NCI-H2227 treated with DMSO at 0.1 percent for 48 hours (cell line): ENCODE measurements around the gene ANXA2R.
"Not testable (repeated sequence)": the region's sequence is repeated elsewhere in the genome, so short reads cannot be mapped to it uniquely, and the experiment has no call there.

Experiments
- DNase-seq: peaks from one replicate; lab custom pipeline; 2025; lab: John Stamatoyannopoulos, UW

The ANXA2R gene

DNA sequence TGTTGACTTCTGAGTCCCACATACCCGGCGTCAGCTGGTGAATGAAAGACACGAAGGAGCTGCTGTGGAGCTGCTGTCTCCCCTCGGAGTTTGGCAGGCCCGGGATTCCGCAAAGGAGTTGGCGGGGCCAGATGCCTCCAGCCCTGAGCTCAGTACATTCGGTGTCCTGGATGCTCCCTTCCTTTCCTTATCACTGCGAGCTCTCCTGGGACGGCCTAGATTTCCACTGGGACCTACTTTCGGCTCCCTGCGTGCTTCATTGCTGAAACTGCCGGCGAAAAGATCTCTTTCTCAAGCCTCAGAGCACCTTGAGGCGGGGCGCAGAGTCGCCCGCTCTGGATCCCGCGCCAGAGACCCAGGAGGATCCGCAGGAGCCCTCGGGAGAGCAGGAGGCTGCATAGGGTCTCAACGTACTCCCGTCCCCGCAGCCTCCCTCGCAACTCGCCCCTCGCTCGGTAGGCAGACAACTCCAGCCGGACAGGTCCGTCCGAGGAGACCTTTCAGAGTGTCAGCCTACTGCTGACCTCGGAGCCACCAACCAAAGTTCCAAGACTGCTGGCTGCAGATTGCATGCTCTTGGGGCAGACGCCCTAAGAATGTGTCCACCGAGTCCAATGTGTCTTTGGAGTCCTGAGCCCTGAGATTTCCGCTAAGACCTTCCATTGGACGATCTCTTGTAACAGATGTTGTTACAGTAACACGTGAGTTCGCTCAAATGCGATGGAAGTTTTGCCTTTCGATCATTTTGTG lies 6.1 kb downstream of the ANXA2R start:
- no peak for DNase-seq

DNA sequence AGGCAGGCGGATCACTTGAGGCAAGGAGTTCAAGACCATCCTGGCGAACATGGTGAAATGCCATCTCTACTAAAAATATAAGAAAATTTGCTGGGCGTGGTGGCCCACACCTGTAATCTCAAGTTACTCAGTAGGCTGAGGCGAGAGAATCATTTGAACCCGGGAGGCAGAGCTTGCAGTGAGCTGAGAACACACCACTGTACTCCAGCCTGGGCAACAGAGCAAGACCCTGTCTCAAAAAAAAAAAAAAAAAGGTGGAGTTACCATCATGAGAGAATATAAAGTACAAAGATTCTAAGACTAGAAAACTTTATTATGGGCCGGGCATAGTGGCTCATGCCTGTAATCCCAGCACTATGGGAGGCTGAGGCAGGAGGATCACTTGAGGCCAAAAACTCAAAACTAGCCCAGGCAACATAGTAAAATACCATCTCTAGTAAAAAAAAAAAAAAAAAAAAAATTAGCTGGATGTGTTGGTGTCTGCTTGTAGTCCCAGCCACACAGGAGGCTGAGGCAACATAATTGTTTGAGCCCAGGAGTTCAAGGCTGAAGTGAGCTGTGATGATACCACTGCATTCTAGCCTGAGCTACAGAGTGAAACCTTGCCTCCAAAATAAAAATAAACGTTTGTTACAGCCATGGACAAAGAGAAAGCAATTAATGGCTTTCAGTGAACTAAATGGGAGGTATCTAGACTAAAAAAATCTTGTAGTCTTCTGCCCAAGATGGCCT lies 12.9 kb downstream of the ANXA2R start:
- DNase-seq = no peak

DNA sequence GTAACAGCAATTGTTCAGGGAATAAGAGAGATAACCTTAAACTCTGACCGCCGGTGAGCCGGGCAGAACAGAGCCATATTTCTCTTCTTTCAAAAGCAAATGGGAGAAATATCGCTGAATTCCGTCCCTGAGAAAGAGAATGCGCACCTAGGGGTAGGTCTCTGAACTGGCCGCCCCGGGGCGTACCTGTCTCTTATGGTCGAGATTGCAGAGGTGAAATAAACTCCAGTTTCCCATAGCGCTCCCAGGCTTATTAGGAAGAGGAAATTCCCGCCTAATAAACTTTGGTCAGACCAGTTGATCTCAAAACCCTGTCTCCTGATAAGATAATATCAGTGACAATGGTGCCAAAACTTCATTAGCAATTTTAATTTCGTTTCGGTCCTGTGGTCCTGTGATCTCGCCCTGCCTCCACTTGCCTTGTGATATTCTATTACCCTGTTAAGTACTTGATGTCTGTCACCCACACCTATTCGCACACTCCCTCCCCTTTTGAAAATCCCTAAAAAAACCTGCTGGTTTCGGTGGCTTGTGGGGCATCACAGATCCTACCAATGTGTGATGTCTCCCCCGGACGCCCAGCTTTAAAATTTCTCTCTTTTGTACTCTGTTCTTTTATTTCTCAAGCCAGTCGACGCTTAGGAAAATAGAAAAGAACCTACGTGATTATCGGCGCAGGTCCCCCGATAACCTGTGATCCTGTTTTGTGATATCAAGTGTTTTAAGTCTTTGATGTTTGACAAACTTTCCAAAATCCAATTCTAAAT lies 14.8 kb downstream of the ANXA2R start:
- DNase-seq = not testable (repeated sequence)

DNA sequence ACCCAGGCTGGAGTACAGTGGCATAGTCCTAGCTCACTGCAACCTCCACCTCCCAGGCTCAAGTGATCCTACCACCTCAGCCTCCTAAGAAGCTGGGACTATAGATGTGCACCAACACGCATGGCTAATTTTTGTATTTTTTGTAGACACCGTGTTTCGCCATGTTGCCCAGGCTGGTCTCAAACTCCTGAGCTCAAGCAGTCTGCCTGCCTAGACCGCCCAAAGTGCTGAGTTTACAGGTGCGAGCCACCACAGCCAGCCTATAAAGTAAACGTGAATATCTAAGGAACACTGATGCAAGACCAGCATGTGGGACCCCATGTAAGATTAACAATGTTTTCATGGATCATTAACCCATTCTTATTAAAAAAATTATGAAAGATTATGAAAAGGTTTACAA lies 15.9 kb downstream of the ANXA2R start:
- no peak for DNase-seq

DNA sequence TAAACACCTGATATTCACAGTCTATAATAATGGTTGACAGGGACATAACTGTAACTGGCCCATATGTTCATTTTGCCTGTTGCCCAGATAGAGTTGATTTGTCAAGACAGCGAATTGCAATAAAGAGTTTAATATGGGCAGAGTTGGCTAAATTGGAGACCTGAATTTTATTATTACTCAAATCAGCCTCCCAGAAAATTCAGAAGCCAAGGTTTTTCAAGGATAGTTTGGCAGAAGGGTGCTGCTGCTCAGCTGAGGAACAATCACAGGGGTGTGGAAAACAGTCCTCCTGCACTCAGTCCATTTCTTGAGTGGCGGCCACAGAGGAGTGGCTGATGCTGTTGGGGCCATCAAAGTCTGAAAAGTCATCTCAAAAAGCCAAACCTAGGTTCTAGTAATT lies 19.0 kb downstream of the ANXA2R start:
- DNase-seq = no peak

DNA sequence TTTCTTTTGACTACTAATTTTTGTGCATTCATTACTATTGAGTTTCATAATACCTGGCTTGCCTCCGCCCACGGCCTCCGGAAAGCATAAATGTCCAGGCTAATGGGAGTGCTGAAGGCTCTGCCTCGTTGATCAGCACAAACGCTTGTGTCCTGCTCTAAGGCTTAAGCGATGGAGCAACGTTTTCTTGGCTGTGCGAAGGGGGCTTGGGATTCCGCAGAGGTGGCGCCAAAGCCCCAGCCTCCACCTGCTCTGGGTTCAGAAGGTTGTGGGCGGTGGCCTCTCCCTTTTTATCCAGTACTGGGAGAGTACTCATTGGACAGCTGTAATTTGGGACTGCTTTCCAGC lies 19.7 kb downstream of the ANXA2R start:
- DNase-seq = no peak

DNA sequence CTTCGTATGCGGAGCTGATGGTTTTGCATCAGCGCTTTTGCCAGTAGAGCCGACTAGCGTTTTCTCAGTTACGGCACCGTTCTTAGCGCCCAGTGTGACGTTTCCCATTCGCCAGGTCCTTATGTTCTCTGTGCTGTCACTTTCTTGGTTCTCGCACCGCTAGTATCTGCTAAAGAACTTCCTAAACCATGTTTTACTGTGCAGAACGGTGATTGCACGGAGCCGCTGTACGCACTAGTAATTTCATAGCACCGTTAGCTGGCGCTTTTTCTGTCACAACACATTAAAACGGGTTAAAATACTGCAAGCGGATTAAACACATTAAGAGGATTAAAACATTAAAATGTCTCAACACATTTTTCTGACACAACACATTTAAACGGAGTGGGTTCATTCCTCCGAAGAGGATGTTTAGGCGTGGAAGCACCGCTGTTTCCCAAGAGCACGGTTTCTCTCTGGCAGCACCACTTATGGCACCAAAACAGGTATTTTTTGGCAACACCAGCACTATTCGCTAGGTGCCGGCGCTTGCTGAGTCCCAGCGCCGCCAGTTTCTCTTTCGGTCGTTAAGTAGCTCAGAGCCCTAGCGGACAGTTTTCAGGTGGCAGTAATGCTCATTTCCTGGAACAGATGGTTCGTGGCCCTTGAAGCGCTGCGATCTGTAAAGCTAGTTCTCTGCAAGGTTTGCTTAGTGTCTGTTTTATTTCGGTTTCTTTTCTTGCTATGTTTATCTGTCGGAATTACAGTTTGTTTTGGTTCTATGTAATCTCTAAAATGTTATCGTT lies 20.3 kb downstream of the ANXA2R start:
- DNase-seq = peak; percentile 90

DNA sequence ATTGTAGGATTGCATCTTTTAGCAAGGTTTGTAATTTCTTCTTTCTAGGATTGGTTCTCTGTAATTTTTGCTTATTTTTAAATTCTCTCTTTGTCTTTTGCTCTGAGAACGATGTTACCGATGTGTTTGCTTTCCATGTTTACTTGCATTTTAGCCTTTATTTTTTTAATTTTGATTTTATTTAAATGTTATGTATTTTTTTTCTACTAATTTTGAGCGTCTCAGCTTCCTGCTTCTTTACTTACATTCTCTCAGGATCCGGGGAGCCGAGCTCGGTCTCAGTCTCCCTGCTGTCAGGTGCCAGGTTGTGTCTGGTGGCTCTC lies 20.9 kb downstream of the ANXA2R start:
- DNase-seq = no peak

DNA sequence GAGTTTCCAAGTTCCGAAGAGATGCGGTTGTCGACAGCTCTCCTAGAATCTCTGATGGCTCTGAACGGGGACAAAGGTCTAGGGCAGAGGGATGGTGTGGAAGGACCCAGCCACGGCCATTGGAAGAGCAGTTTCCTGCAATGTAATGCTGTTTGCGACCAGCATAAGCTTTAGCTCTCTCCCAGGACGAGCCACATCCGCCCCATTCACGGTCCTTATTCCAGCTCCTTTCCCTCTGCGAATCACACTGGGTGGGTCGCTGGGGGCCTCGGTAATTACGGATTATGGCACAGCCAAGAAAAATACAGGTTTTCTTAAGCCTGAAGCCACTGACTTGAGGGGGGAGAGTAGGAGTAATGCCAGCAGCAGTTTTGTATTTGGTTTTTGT lies 22.7 kb downstream of the ANXA2R start:
- DNase-seq = peak; percentile 65

DNA sequence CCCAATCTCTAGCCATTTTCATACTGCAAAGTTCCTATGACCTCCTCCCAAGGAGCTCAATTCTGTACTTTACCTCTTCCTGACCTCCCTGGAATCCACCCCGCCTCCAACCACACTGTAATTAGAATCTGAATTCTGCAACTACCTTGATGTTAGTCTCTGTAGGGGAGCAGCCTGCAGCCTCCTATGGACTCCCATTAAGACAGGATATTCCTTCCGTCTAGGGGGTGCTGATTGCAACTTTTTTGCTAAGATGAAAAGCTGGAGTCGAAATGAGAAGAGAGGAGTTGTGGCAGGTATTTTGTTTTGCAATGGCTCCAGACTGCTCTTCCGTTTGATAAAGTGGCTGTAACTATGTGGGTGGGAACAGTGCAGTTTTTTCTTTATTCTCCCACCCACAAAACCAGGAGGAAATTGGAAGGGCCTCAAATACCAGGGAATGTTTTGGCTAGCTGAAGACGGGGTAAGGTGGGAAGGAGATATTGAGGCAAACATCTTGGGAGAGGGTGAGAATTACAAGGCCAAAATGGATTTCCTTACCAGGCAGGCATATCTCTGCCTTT lies 23.8 kb downstream of the ANXA2R start:
- peak; percentile 74 for DNase-seq

DNA sequence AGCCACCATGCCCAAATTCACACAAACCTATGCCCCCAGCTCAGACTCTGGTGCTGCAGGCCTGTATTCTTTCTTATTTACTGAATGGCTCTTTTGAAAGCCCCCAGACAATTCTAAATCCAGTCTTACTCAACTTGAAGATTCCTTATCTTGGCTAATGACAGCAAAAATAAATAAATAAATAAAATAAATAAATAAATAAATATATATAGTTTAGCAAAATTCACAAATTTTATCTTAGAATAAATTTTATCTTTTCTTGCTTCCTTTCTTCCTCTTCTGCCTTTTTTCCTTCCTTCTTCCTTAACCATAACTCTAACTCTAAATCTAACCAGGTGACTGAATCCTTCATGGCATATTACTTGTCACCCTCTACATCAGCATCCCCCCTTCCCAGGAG lies 25.6 kb downstream of the ANXA2R start:
- DNase-seq = no peak

DNA sequence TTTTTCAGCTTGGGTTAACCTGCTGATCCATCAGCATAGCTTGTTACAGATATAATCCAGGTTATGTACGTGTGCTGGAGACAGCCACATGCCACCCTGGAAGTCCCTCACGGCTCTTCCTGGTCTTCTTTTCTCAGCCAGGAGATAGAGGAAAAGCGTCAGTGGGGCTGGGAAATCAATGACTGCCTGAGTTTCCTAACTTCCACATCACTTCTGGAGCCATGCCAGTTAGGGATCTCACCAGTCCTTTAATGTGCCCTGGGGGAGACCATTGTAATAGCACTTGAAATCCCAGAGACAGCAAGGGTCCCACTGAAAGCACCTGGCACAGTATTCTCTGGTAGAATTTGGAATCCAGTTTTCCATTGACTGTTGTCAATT lies 29.2 kb downstream of the ANXA2R start:
- DNase-seq = no peak

DNA sequence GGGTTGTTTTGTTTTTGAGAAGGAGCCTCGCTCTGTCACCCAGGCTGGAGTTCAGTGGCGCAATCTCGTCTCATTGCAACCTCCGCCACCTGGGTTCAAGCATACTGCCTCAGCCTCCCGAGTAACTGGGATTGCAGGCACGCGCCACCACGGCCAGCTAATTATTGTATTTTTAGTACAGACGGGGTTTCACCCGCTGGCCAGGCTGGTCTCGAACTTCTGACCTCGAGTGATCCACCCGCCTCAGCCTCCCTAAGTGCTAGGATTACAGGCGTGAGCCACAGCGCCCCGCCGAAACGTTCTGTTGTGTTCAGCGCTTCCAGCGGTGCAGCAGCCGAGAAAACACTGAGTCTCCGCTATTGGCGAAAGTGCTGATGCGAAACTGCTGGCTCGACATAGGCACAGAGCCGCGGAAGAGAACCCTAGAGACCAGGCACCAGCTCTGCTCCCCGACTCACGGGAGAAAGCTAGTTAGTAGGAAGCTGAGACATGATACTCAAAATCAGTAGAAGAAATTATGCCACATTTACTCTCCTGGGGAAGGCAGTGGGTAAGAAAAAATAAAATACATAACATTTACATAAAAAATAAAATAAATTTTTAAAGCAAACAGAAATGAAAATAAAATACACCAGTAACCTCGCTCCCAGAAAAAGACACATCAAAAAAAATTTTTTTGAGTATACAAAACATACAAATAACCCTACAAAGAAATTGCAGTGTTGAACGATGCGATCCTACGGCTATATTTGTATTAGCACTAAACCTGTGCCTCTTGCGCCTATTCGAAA lies 31.6 kb downstream of the ANXA2R start:
- DNase-seq = peak; percentile 97

DNA sequence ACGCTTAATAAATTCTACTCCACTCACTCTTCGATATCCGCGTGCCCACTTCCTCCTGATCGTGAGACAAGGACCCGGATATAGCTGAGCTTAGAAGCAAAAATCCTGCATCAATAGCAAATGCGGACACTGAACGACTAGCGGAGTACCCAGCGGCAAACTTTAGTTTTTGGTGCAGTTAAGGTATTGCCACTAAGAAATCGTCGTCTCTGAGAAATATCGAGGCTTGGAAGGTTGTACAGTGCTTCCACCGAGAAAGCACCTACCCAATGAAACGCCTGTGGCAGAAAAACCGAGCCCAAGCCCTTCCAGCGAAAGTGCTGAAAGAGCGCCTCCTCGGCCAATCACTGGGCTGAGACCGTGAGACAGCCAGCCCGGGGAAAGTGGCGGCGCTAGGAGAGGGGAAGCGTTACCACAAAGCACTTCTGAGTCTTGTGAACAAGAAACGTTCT lies 32.2 kb downstream of the ANXA2R start:
- DNase-seq = peak; percentile 95

DNA sequence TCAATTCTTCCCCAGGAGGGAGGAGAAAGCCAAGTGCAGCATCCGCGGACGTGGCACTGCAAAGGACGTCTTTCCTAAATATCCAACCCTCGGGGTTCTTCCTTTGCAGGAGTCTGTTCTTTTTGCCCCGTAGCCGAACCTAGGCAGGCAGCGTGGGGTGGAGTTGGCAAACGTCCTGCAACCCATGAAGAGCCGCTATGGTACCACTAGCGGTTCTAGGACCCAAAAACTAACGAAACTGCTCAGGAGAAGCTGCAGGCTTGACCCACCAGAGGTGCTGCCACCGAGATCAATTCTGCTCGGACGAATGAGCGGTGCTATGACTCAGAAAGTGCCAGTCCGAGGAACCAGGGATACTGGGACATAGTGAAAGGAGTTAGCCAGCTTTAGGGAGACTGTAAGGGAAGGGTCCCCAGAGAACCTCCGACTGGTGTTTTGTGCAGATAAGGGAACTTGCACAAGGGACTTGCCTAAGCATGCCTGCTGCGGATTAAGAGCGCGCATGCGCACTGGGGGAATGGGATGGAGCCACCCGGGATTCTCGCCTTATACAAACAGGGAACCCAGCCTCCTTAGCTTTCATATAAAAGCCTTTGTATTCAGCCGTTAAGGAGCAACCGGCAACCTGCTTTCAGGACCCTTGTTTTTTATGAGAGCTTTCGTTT lies 32.7 kb downstream of the ANXA2R start:
- DNase-seq = peak; percentile 99

DNA sequence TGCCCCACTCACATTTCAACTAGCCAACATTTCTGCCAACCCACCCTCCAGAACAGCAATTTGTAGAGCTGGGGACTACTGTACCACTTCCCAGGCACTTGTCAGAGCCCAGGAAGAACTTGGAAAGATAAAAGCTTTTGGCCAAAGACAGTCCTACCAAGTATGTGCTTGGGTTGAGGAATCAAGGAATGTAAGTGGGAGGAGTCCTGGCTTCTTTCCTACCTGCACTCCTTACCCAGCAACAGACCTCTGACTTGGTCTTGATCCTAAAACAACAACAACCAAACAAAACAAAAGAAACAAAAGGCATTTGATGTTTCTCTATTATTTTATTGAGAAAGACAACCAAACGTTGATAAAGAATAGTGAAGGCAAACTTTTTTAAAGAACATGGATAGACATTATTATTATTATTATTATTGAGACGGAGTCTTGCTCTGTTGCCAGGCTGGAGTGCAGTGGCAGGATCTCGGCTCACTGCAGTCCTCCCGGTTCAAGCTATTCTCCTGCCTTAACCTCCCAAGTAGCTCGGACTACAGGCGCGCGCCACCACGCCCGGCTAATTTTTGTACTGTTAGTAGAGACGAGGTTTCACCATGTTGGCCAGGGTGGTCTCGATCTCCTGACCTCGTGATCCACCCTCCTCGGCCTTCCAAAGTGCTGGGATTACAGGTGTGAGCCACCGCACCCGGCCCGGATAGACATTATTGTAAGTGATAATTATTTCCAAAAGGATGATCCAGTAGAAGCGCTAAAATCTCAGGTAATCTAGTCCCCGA lies 33.5 kb downstream of the ANXA2R start:
- no peak for DNase-seq

DNA sequence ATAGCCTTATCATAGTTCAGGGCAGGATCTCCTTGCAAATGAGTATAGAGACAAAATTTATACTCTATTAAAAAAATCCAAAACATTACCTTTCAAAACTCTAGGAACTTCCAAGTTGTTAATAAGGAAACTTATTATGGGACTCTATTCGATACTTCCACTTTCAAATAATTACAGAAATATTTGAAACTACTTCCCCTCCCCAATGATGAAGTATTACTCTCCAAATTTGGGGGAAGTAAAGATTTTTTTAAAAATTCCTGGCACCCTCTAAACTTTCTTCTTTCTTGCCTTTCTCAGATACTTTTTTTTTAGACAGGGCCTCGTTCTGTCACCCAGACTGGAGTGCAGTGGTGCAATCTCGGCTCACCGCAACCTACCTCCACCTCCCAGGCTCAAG lies 35.1 kb downstream of the ANXA2R start:
- DNase-seq = no peak

DNA sequence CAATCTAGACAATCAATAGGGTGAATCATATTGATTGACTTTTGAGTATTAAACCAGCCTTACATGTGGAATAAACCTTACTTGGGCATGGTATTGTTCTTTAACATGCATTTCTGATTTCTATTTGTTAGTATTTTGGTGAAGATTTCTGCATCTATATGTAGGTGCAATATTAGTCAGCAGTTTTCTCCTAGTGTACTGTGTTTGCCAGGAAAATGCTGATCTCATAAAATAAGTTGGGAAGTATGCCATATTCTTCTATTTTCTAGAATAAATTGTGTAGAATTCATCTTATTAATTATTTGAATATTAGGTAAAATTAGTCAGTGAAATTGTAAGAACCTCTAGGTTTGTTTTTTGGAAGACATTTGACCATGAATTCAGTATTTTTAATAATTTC lies 38.4 kb downstream of the ANXA2R start:
- DNase-seq = no peak

DNA sequence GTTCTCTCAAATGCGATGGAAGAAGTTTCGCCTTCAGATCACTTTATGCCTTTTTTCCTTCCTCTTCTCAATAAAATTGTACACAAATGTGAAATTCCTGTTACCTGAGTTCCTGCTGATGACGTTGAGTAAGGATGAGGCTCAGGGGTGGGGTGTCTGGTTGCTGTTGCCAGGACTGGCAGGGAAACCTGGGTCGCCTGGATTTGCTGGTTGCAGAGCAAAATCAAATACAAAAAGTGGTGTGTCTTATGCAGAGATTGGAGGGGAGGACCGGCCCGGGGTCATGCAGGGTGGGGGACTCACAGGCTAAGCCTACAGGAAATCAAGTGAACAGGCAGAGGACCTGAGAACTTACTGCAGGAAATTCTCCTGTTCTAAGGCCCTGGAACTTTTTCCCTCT lies 39.2 kb downstream of the ANXA2R start:
- DNase-seq = no peak
